VCaP (cell line): ENCODE results near the gene MRFAP1.

Experiments used
- H3K27ac ChIP-seq: fragments of 450-650 bp; 2 replicates; pipeline ENCODE4 v1.5.1; 2017
- CTCF ChIP-seq: fragments of 450-650 bp; conservative IDR thresholded peaks from 2 replicates; pipeline ENCODE4 v1.5.1; 2017; ENCODE audit warnings: mild to moderate bottlenecking, moderate library complexity

MRFAP1 gene

GRCh38 chr4:6663596-6664393 lies 23.3 kb downstream of the MRFAP1 start:
- no peak overlapping the region for H3K27ac ChIP-seq
- no peak for TF ChIP-seq CTCF

GRCh38 chr4:6665320-6665654 lies 24.8 kb downstream of the MRFAP1 start:
- TF ChIP-seq CTCF, result no peak
- H3K27ac ChIP-seq, result no peak overlapping the region

GRCh38 chr4:6668391-6668790 lies 27.9 kb downstream of the MRFAP1 start:
- no peak for TF ChIP-seq CTCF
- H3K27ac ChIP-seq, result no peak overlapping the region

DNA sequence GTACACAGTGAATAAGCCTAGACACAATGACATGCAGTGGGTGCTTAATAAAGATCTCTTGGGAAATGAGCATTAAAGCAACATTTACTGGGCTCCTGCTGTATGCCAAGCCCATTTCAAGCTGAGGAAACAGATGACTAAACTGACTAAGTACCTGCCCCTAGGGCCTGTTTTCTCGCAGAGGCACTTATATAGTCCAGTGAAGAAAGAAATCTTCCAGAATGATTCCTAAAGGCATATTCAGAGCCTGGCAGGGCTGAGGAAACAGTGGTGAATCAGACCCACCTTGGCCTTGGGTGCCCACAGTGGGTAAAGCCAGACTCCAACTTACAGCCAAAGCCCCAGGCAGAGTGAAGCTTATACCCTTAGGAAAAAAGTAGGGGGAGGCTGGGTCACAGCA lies 31.2 kb downstream of the MRFAP1 start:
- no peak overlapping the region for H3K27ac ChIP-seq
- no peak for TF ChIP-seq CTCF

GRCh38 chr4:6672131-6672530 lies 31.6 kb downstream of the MRFAP1 start:
- H3K27ac ChIP-seq, result no peak overlapping the region
- no peak for TF ChIP-seq CTCF

GRCh38 chr4:6672541-6673190 lies 32.2 kb downstream of the MRFAP1 start:
- H3K27ac ChIP-seq, result peak overlapping the region; percentile 93

GRCh38 chr4:6673191-6673659 lies 32.7 kb downstream of the MRFAP1 start:
- H3K27ac ChIP-seq, result peak overlapping the region; percentile 93

- no peak for TF ChIP-seq CTCF
- H3K27ac ChIP-seq, result peak overlapping the region; percentile 93
Measured at GRCh38 chr4:6673660-6674499, 33.4 kb downstream of the MRFAP1 start.
